IPS-20b (cell line): ENCODE measurements around the gene BTG2.

ENCODE experiments used
- H3K27ac ChIP-seq: one replicate; pipeline ENCODE4 v1.5.1; 2013; ENCODE audit warnings: low read length
- H3K27me3 ChIP-seq: 2 replicates; pipeline ENCODE4 v1.6.1; 2013; ENCODE audit warnings: mild to moderate bottlenecking, low read length, inconsistent platforms; ENCODE audit not compliant: insufficient read depth
- H3K36me3 ChIP-seq: 2 replicates; pipeline ENCODE4 v1.6.1; 2013; ENCODE audit warnings: low read depth, mild to moderate bottlenecking, inconsistent platforms, low read length, moderate library complexity; ENCODE audit not compliant: insufficient read depth
- H3K4me1 ChIP-seq: 2 replicates; pipeline ENCODE4 v1.6.1; 2013; ENCODE audit warnings: mild to moderate bottlenecking, control low read depth, inconsistent platforms, low read length, moderate library complexity; ENCODE audit not compliant: insufficient read depth
- H3K4me3 ChIP-seq: 2 replicates; pipeline ENCODE4 v1.5.1; 2013; ENCODE audit warnings: mild to moderate bottlenecking, low read length, inconsistent platforms
- H3K9ac ChIP-seq: 2 replicates; pipeline ENCODE4 v1.6.1; 2013; ENCODE audit warnings: low read depth, mild to moderate bottlenecking, inconsistent platforms, low read length, moderate library complexity
- H3K9me3 ChIP-seq: 2 replicates; pipeline ENCODE4 v1.6.1; 2013; ENCODE audit warnings: mild to moderate bottlenecking, low read depth, low read length, inconsistent platforms; ENCODE audit not compliant: insufficient read depth

BTG2 gene

GRCh38 chr1:203287109-203287893 is 18.0 kb upstream of the BTG2 start:
- H3K9ac ChIP-seq: 0 out of 2 replicates have a peak overlapping the region, but pooled peaks have one; percentile 0
- H3K9me3 ChIP-seq: no peaks in the 10 kb centered on the region
- peaks cover 43% of the 10 kb centered on the region for H3K27me3 ChIP-seq
- peaks cover 30% of the 10 kb centered on the region; the same call in 1 of the 2 replicates for H3K4me1 ChIP-seq
- H3K27ac ChIP-seq: no peak overlapping the region
- no peak overlapping the region for H3K4me3 ChIP-seq
- no peaks in the 10 kb centered on the region for H3K36me3 ChIP-seq

GRCh38 chr1:203287898-203288297 is 17.4 kb upstream of the BTG2 start:
- no peak overlapping the region for H3K27ac ChIP-seq
- no peak overlapping the region for H3K4me3 ChIP-seq
- H3K27me3 ChIP-seq: peaks cover 46% of the 10 kb centered on the region
- H3K4me1 ChIP-seq: peaks cover 30% of the 10 kb centered on the region; the same call in 1 of the 2 replicates
- no peaks in the 10 kb centered on the region for H3K36me3 ChIP-seq
- 0 out of 2 replicates have a peak overlapping the region, but pooled peaks have one; percentile 0 for H3K9ac ChIP-seq
- no peaks in the 10 kb centered on the region for H3K9me3 ChIP-seq

- H3K9ac ChIP-seq: no peak overlapping the region
- H3K4me1 ChIP-seq: peaks cover 30% of the 10 kb centered on the region; the same call in 1 of the 2 replicates
- no peak overlapping the region for H3K4me3 ChIP-seq
Measured at GRCh38 chr1:203288400-203288799, 16.9 kb upstream of the BTG2 start.

GRCh38 chr1:203289281-203289981 is 15.9 kb upstream of the BTG2 start:
- Histone ChIP-seq H3K36me3 (no peaks in the 10 kb centered on the region), H3K9ac (peak overlapping the region; percentile 77; the same call in 1 of the 2 replicates), H3K9me3 (no peaks in the 10 kb centered on the region), H3K27me3 (peaks cover 46% of the 10 kb centered on the region), H3K4me3 (peak overlapping the region; percentile 37; the same call in 1 of the 2 replicates), H3K27ac (no peak overlapping the region), H3K4me1 (peaks cover 30% of the 10 kb centered on the region; the same call in 1 of the 2 replicates)

More at GRCh38 chr1:203288400-203288799, 16.9 kb upstream of the BTG2 start:
- H3K27ac ChIP-seq: no peak overlapping the region
- no peaks in the 10 kb centered on the region for H3K36me3 ChIP-seq
- no peaks in the 10 kb centered on the region for H3K9me3 ChIP-seq
- H3K27me3 ChIP-seq: peaks cover 46% of the 10 kb centered on the region

GRCh38 chr1:203289982-203290260 is 15.4 kb upstream of the BTG2 start:
- H3K4me3 ChIP-seq: peak overlapping the region; percentile 37; the same call in 1 of the 2 replicates
- peaks cover 30% of the 10 kb centered on the region; the same call in 1 of the 2 replicates for H3K4me1 ChIP-seq
- H3K27me3 ChIP-seq: peaks cover 49% of the 10 kb centered on the region
- H3K9me3 ChIP-seq: no peaks in the 10 kb centered on the region
- no peaks in the 10 kb centered on the region for H3K36me3 ChIP-seq
- peak overlapping the region; percentile 77; the same call in 1 of the 2 replicates for H3K9ac ChIP-seq
- H3K27ac ChIP-seq: no peak overlapping the region

GRCh38 chr1:203290261-203291089 is 14.8 kb upstream of the BTG2 start:
- no peaks in the 10 kb centered on the region for H3K36me3 ChIP-seq
- no peaks in the 10 kb centered on the region for H3K9me3 ChIP-seq
- H3K27me3 ChIP-seq: peaks cover 53% of the 10 kb centered on the region
- no peak overlapping the region for H3K27ac ChIP-seq
- peaks cover 30% of the 10 kb centered on the region; the same call in 1 of the 2 replicates for H3K4me1 ChIP-seq
- H3K4me3 ChIP-seq: peak overlapping the region; percentile 55; the same call in 1 of the 2 replicates
- peak overlapping the region; percentile 77; the same call in 1 of the 2 replicates for H3K9ac ChIP-seq

GRCh38 chr1:203291201-203292096 is 13.9 kb upstream of the BTG2 start:
- H3K4me1 ChIP-seq: peaks cover 30% of the 10 kb centered on the region; the same call in 1 of the 2 replicates
- no peaks in the 10 kb centered on the region for H3K36me3 ChIP-seq
- H3K27me3 ChIP-seq: peaks cover 58% of the 10 kb centered on the region
- H3K9me3 ChIP-seq: no peaks in the 10 kb centered on the region; the same call in 1 of the 2 replicates
- H3K9ac ChIP-seq: peak overlapping the region; percentile 61; the same call in 1 of the 2 replicates
- peak overlapping the region; percentile 55; the same call in 1 of the 2 replicates for H3K4me3 ChIP-seq
- H3K27ac ChIP-seq: no peak overlapping the region

- H3K27ac ChIP-seq: no peak overlapping the region
- H3K36me3 ChIP-seq: no peaks in the 10 kb centered on the region
- peaks cover 5% of the 10 kb centered on the region; the same call in 1 of the 2 replicates for H3K4me1 ChIP-seq
- no peaks in the 10 kb centered on the region; the same call in 1 of the 2 replicates for H3K9me3 ChIP-seq
- H3K4me3 ChIP-seq: no peak overlapping the region
- H3K27me3 ChIP-seq: peaks cover 52% of the 10 kb centered on the region
- H3K9ac ChIP-seq: no peak overlapping the region
Measured at GRCh38 chr1:203295796-203296195, 9.5 kb upstream of the BTG2 start.

- H3K9ac ChIP-seq: no peak overlapping the region
- no peaks in the 10 kb centered on the region for H3K36me3 ChIP-seq
- H3K4me3 ChIP-seq: no peak overlapping the region
- H3K27me3 ChIP-seq: peaks cover 56% of the 10 kb centered on the region
- H3K9me3 ChIP-seq: no peaks in the 10 kb centered on the region; the same call in 1 of the 2 replicates
- H3K27ac ChIP-seq: no peak overlapping the region
- no peaks in the 10 kb centered on the region for H3K4me1 ChIP-seq
Measured at GRCh38 chr1:203296460-203297073, 8.8 kb upstream of the BTG2 start.

- Histone ChIP-seq H3K9ac (no peak overlapping the region), H3K4me1 (no peaks in the 10 kb centered on the region), H3K9me3 (no peaks in the 10 kb centered on the region; the same call in 1 of the 2 replicates), H3K4me3 (no peak overlapping the region), H3K27me3 (peaks cover 66% of the 10 kb centered on the region), H3K36me3 (no peaks in the 10 kb centered on the region), H3K27ac (no peak overlapping the region)
Measured at GRCh38 chr1:203299169-203299568, 6.2 kb upstream of the BTG2 start.
